SU-DHL-6 (cell line): Measurements from ENCODE around the gene RIMBP2.

Experiments
- CTCF ChIP-seq: fragments of 200-600 bp; sonication (generic); IDR thresholded peaks from one replicate; pipeline ENCODE4 v1.5.1; 2017; ENCODE audit warnings: antibody characterized with exemption, mild to moderate bottlenecking, low read length, moderate library complexity; ENCODE audit not compliant: insufficient read depth, poor library complexity, severe bottlenecking
- EZH2phosphoT487 ChIP-seq: fragments of 200-600 bp; sonication (generic), shearing (Covaris generic); conservative IDR thresholded peaks from 2 replicates; pipeline ENCODE4 v1.6.1; 2018; ENCODE audit warnings: mild to moderate bottlenecking, antibody characterized with exemption, low read length, moderate library complexity, mixed read lengths

GRCh38 chr12:130509454-130509853 is 206.6 kb downstream of the RIMBP2 start:
- TF ChIP-seq CTCF: no peak
- no peak for TF ChIP-seq EZH2phosphoT487
